Left hindlimb (tissue), 1 donor: ENCODE measurements around the gene COPS7B.

Source experiments
- DNase-seq: peaks from one replicate; pipeline ENCODE4 v3.0.0-alpha.2; 2018

COPS7B gene

GRCh38 chr2:231786917-231787292, 660 bp downstream of the COPS7B start:
- no peak for DNase-seq

GRCh38 chr2:231791107-231791506, 4.9 kb downstream of the COPS7B start:
- DNase-seq, result no peak

- DNase-seq, result no peak
These were observed 8.1 kb downstream of the COPS7B start for GRCh38 chr2:231794383-231794782.

DNA sequence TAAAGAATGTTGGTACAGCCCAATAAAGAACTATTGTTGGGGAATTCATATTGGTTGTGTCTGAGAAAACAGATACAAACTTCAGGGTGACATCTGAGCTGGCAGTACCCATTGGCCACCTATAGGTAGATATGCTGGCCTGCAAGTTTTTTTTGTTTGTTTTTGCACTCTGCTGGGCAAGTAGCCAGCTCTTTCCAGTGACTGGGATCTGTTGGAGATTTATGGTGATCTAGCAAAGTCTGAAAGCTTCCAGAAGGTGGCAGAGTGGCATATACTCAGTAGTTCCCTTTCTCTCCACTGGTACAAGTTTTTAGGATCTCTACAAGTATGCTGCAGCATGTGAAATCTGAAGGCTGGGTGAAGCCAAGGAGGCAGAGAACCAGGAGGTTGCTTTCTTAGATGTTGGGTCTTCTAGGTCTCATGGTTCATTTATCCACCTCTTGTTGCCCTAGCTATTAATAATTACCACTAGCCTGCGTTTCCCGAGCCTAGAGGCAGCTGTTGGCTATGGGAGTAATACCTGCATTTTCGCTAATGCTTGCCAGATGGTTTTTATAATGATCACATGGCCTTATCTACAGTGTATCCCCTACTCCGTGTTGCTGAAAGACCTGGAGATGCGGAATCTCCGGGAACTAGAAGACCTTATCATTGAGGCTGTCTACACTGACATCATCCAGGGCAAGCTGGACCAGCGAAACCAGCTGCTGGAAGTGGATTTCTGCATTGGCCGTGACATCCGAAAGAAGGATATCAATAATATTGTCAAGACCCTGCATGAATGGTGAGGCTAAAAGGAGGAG, 9.5 kb downstream of the COPS7B start:
- DNase-seq, result no peak

GRCh38 chr2:231800493-231801091, 14.3 kb downstream of the COPS7B start:
- no peak for DNase-seq

DNA sequence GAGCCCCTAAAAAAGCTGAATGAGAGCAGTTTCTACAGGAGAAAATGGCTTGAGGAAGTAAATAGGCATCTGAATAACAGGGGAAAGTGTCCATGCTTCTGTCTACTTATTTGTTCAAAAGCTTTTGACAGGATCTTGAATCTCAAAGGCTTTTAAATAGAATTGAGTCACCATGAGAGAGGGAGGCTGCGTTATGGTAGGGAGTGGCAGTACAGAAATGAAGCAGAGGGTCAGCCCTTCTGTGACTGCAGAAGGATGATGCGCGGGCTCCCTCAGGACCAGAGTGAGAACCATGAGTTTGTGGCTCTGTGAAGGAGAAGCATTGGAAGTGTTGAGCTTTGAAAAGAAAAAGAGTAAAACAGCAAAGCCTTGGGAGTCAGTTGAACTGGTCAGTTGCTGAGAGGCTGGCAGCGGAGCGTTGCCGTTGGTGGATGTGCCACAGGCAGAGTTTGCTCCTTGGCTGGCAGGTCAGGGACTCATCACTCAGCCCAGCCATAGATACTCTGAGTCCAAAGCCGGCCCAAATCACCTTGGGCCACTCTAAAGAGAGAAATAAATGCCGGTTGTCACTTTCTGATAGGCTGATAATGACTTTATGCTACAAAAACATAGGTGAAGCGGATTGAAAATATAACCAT, 17.4 kb downstream of the COPS7B start:
- no peak for DNase-seq

GRCh38 chr2:231807020-231807419, 20.8 kb downstream of the COPS7B start:
- DNase-seq, result no peak

GRCh38 chr2:231810905-231811304, 24.7 kb downstream of the COPS7B start:
- DNase-seq, result no peak

DNA sequence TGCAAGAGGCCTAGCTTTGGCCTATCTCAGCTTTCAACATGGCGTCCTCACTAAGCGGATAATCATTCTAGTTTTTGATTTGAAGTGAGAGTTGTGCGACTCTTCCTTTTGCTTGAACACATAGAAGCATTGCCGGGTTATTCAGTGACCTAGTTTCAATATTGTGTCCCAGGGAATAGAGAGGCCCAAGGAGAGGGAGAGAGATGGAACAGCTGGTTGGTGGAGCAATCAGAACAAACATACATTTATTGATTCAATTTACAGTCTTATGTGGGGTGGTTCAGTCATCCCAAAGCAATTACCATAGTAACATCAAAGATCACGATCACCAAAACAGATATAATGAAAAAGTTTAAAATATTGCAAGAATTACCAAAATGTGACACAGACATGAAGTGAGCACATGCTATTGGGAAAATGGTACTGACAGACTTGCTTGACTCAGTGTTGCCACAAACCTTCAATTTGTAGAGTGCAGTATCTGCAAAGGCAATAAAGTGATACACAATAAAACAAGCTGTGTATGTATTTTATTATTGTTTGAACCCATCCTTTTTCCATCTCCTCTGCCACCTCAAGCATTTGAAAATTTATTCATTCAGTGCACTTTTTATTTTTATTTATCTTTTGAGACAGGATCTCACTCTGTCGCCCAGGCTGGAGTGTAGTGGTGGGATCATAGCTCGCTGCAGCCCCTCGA, 30.2 kb downstream of the COPS7B start:
- DNase-seq, result no peak

GRCh38 chr2:231819447-231820042, 33.3 kb downstream of the COPS7B start:
- no peak for DNase-seq

DNA sequence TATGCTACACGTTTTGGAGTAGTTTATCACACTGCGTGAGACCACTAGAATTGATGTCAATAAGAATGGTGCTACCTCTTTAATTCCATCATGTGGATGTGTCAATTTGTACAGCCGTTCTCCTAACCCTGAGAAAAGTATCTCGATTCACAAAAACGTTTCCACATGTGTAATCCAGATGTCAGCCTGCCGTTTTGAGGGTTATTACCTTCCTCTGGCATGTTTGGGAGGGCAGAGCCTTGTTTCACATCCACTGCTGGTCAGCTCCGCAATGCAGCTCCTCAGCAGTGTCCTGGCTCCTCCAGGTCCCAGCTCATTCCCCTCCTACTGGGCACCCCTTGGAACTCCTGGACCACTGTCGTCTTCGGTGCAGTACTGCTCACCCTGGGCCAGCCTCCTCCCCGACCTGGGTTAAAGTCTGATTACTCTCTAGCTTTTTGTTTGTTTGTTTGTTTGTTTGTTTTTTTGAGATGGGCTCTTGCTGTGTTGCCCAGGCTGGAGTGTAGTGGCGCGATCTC, 34.6 kb downstream of the COPS7B start:
- no peak for DNase-seq

- no peak for DNase-seq
These were observed 35.7 kb downstream of the COPS7B start for GRCh38 chr2:231821908-231822307.

GRCh38 chr2:231853105-231853504, 66.9 kb downstream of the COPS7B start:
- DNase-seq, result no peak

DNA sequence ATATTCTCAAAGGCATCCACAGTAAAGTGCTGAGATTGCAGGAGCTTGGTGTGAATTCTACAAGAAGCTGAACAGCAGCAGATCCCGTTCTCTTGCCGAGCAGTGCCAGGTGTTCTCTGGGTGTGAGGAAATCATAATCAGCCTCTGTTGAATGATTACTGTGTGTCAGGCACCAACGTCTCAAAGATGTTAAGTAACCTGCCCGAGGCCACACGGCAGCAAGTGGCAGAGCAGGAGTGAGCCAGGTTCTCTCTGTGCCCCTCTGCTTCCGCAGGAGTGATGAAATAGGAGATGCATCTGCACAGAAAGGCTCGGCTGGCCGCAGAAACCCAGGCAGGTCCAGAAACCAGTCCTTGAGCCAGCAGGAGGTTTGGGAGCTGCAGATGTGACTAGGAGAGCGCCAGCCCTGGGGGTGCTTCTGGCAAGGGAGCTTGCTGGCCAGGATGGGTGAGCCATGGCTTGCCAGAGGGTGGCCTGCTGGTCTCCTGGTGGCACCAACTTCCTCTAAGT, 68.4 kb downstream of the COPS7B start:
- DNase-seq, result no peak

GRCh38 chr2:231856959-231857358, 70.7 kb downstream of the COPS7B start:
- DNase-seq, result no peak
